Naive thymus-derived CD8-positive, alpha-beta T cell (primary cell): ENCODE results near the gene TRMT2B. TPM values are rescaled to one million over a fixed set of nuclear protein-coding genes. Genes with fewer than 3 reads are reported as not detected.

Experiments used
- ATAC-seq, 2 donors: fragments of 150-1000 bp; cut with Tn5 transposase in 1 of 2; sonication (Bioruptor Pico), chemical (Tn5 transposase) in 1 of 2; 1 replicate in 1 of 2; 2 replicates in 1 of 2; pipeline ENCODE4 v1.10.0; 2021; ENCODE audit warnings: mild to moderate bottlenecking in 2 of 2, moderate library complexity in 2 of 2
- POLR2A ChIA-PET: fragments of 350-600 bp; sonication (Branson Sonifier 250); formaldehyde crosslinking; loops from one replicate; lab custom pipeline; 2021; ENCODE audit warnings: antibody characterized with exemption; lab: Charles Lee
- DNase-seq, 10 donors: peaks; one replicate each; pipeline versions ENCODE4 v3.0.0 to v3.0.0-alpha.2; 2020 to 2022
- H3K27ac Mint-ChIP-seq, 10 donors: one replicate each; pipeline ENCODE4 v1.8.0; 2020 to 2022; ENCODE audit warnings: mild to moderate bottlenecking in 10 of 10, mixed read lengths in 10 of 10, moderate library complexity in 4 of 10, inconsistent platforms in 1 of 10
- H3K27me3 Mint-ChIP-seq, 5 donors: one replicate each; pipeline ENCODE4 v1.8.0; 2021 to 2022; ENCODE audit warnings: mixed read lengths in 5 of 5
- H3K36me3 Mint-ChIP-seq, 3 donors: one replicate each; pipeline ENCODE4 v1.8.0; 2020 to 2022; ENCODE audit warnings: mixed read lengths in 3 of 3, mild to moderate bottlenecking in 2 of 3, inconsistent platforms in 1 of 3
- H3K4me1 Mint-ChIP-seq, 4 donors: one replicate each; pipeline ENCODE4 v1.8.0; 2021 to 2022; ENCODE audit warnings: mixed read lengths in 4 of 4
- H3K4me3 Mint-ChIP-seq, 10 donors: one replicate each; pipeline ENCODE4 v1.8.0; 2020 to 2022; ENCODE audit warnings: mild to moderate bottlenecking in 10 of 10, mixed read lengths in 10 of 10, moderate library complexity in 6 of 10, inconsistent platforms in 1 of 10
- H3K9me3 Mint-ChIP-seq, 9 donors: one replicate each; pipeline ENCODE4 v1.8.0; 2020 to 2022; ENCODE audit warnings: mixed read lengths in 9 of 9, mild to moderate bottlenecking in 3 of 9, inconsistent platforms in 1 of 9, moderate library complexity in 1 of 9
- polyA plus RNA-seq, 3 donors: library from polyadenylated mRNA; unstranded; fragments of 300-500 nt; fragmentation: Illumina TruSeq; gene quantifications; one replicate each; pipeline ENCODE4 v1.2.3, GENCODE V29; 2021
- total RNA-seq, 8 experiments: library from RNA in 2 of 8; stranded (reverse) in 2 of 8; gene quantifications; one replicate each; pipeline ENCODE4 v1.2.3 and lab custom pipeline; 2021 to 2026

Gene TRMT2B
- total RNA-seq (10 to 100 TPM; 50.7 to 53.9 TPM), polyA plus RNA-seq (10 to 100 TPM; 42.0 to 49.1 (median 45.2) TPM), total RNA-seq (lab: John Stamatoyannopoulos, UW) (40.6 to 99.9 (median 79.7) reads per million in 6 experiments)

GRCh38 chrX:101051549-101052302 lies at the start of gene TRMT2B:
Gene TRMT2B, minus strand, starts transcription at chrX:101052111. Its CDS starts 9,822 bp downstream, at chrX:101042289.
- POLR2A ChIA-PET, result interaction anchor here (0.9 kb wide), 1 partner anchor 14 kb away, joined by 9 read pairs; no protein-coding TSS in a partner anchor
- Mint-ChIP-seq H3K27me3 (no peaks in the 10 kb centered on the region), H3K9me3 (no peaks in the 10 kb centered on the region), H3K4me3 (peak within 1 kb of the TSS; percentile 83 to 96 (median 90)), H3K27ac (peak within 1 kb of the TSS; percentile 92 to 99 (median 98)), H3K36me3 (peaks cover 4 to 16% (median 7%) of the 10 kb centered on the region in 3 donors), H3K4me1 (peaks cover 3 to 36% (median 32%) of the 10 kb centered on the region in 4 donors)
- ATAC-seq (peak; percentile 87), DNase-seq (peak; percentile 63 to 92 (median 76))

- no peaks in the 10 kb centered on the region for H3K9me3 Mint-ChIP-seq
- H3K27me3 Mint-ChIP-seq, result no peaks in the 10 kb centered on the region
- H3K27ac Mint-ChIP-seq, result peak within 1 kb of the TSS; percentile 85 to 98 (median 96)
- POLR2A ChIA-PET, result interaction anchor here (0.5 to 0.8 kb wide), 3 partner anchors 49 to 834 kb away, joined by 3 to 8 read pairs (median 6); partner anchors contain the start of gene ZMAT1
- peak; percentile 99 for ATAC-seq
- H3K36me3 Mint-ChIP-seq, result no peaks in the 10 kb centered on the region
- peak; percentile 80 to 96 (median 92) for DNase-seq
- peaks cover 3 to 14% (median 10%) of the 10 kb centered on the region in 4 donors for H3K4me1 Mint-ChIP-seq
- peak within 1 kb of the TSS; percentile 76 to 95 (median 90) for H3K4me3 Mint-ChIP-seq
Observed at GRCh38 chrX:101097546-101098453, 45.9 kb upstream of the TRMT2B start, which contains the start of gene CENPI. Gene CENPI, plus strand, starts transcription at chrX:101098204. Its CDS starts 2,867 bp downstream, at chrX:101101071.

- no peak overlapping the region for H3K4me3 Mint-ChIP-seq
- ATAC-seq (no peak), DNase-seq (no peak)
- POLR2A ChIA-PET, result no interaction called here
- H3K9me3 Mint-ChIP-seq, result peaks cover 0 to 2% (median 0%) of the 10 kb centered on the region in 9 donors
- no peaks in the 10 kb centered on the region for H3K4me1 Mint-ChIP-seq
- peak overlapping the region in 1 of 10 donors; percentile 23 for H3K27ac Mint-ChIP-seq
- no peaks in the 10 kb centered on the region for H3K36me3 Mint-ChIP-seq
- no peaks in the 10 kb centered on the region for H3K27me3 Mint-ChIP-seq
Observed at GRCh38 chrX:101091817-101092216, 39.9 kb upstream of the TRMT2B start.

- Mint-ChIP-seq H3K36me3 (no peaks in the 10 kb centered on the region), H3K4me3 (no peak overlapping the region), H3K27ac (no peak overlapping the region), H3K9me3 (no peaks in the 10 kb centered on the region), H3K27me3 (peaks cover 0 to 29% (median 11%) of the 10 kb centered on the region in 5 donors), H3K4me1 (peaks cover 4 to 12% (median 9%) of the 10 kb centered on the region in 4 donors)
- POLR2A ChIA-PET, result no interaction called here
- DNase-seq, result no peak
- no peak for ATAC-seq
Observed at GRCh38 chrX:101081231-101081630, 29.3 kb upstream of the TRMT2B start.

- no peak for DNase-seq
- Mint-ChIP-seq H3K4me3 (no peak overlapping the region), H3K27ac (no peak overlapping the region), H3K27me3 (peaks cover 0 to 31% (median 11%) of the 10 kb centered on the region in 5 donors), H3K36me3 (no peaks in the 10 kb centered on the region), H3K4me1 (peaks cover 4 to 12% (median 9%) of the 10 kb centered on the region in 4 donors), H3K9me3 (no peaks in the 10 kb centered on the region)
- no peak for ATAC-seq
- POLR2A ChIA-PET, result no interaction called here
Observed at GRCh38 chrX:101080326-101081124, 28.6 kb upstream of the TRMT2B start.

GRCh38 chrX:101079736-101080270 lies 27.9 kb upstream of the TRMT2B start:
- peaks cover 0 to 5% (median 0%) of the 10 kb centered on the region in 9 donors for H3K9me3 Mint-ChIP-seq
- H3K27me3 Mint-ChIP-seq, result peaks cover 0 to 31% (median 11%) of the 10 kb centered on the region in 5 donors
- POLR2A ChIA-PET, result no interaction called here
- H3K27ac Mint-ChIP-seq, result no peak overlapping the region
- no peaks in the 10 kb centered on the region for H3K36me3 Mint-ChIP-seq
- DNase-seq, result no peak
- H3K4me3 Mint-ChIP-seq, result no peak overlapping the region
- no peak for ATAC-seq
- H3K4me1 Mint-ChIP-seq, result peaks cover 4 to 12% (median 9%) of the 10 kb centered on the region in 4 donors

- POLR2A ChIA-PET, result no interaction called here
- Mint-ChIP-seq H3K27me3 (peaks cover 0 to 31% (median 11%) of the 10 kb centered on the region in 5 donors), H3K9me3 (peaks cover 0 to 8% (median 0%) of the 10 kb centered on the region in 9 donors), H3K36me3 (no peaks in the 10 kb centered on the region), H3K4me1 (peaks cover 4 to 12% (median 9%) of the 10 kb centered on the region in 4 donors), H3K4me3 (peak within 1 kb of the TSS in 9 of 10 donors; percentile 8 to 60 (median 43)), H3K27ac (peak within 1 kb of the TSS in 2 of 10 donors; percentile 20 to 29)
- ATAC-seq (peak in 1 of 2 donors; percentile 42), DNase-seq (no peak)
Observed at GRCh38 chrX:101078716-101079598, 27.0 kb upstream of the TRMT2B start, which contains the start of gene TMEM35A. Gene TMEM35A, plus strand, starts transcription at chrX:101078879. Its CDS starts 124 bp downstream, at chrX:101079003.

GRCh38 chrX:101071582-101071981 lies 19.7 kb upstream of the TRMT2B start:
- Mint-ChIP-seq H3K4me3 (no peak overlapping the region), H3K9me3 (peaks cover 0 to 8% (median 0%) of the 10 kb centered on the region in 9 donors), H3K27ac (no peak overlapping the region), H3K27me3 (peaks cover 0 to 2% (median 0%) of the 10 kb centered on the region in 5 donors), H3K4me1 (no peaks in the 10 kb centered on the region), H3K36me3 (no peaks in the 10 kb centered on the region)
- DNase-seq, result no peak
- no peak for ATAC-seq
- POLR2A ChIA-PET, result no interaction called here

GRCh38 chrX:101062176-101062575 lies 10.3 kb upstream of the TRMT2B start:
- H3K27me3 Mint-ChIP-seq, result peaks cover 0 to 2% (median 0%) of the 10 kb centered on the region in 5 donors
- H3K27ac Mint-ChIP-seq, result peak overlapping the region in 1 of 10 donors; percentile 48
- POLR2A ChIA-PET, result no interaction called here
- peaks cover 0 to under 1% (median 0%) of the 10 kb centered on the region in 9 donors for H3K9me3 Mint-ChIP-seq
- no peak overlapping the region for H3K4me3 Mint-ChIP-seq
- DNase-seq, result no peak
- H3K4me1 Mint-ChIP-seq, result peaks cover 0 to 1% (median under 1%) of the 10 kb centered on the region in 4 donors
- peaks cover 0 to 4% (median 0%) of the 10 kb centered on the region in 3 donors for H3K36me3 Mint-ChIP-seq
- ATAC-seq, result no peak

- no peak overlapping the region for H3K4me3 Mint-ChIP-seq
- peaks cover 0 to 4% (median 0%) of the 10 kb centered on the region in 3 donors for H3K36me3 Mint-ChIP-seq
- H3K4me1 Mint-ChIP-seq, result peaks cover 0 to 8% (median under 1%) of the 10 kb centered on the region in 4 donors
- DNase-seq (no peak), ATAC-seq (no peak)
- POLR2A ChIA-PET, result no interaction called here
- peak overlapping the region in 1 of 10 donors; percentile 43 for H3K27ac Mint-ChIP-seq
- H3K27me3 Mint-ChIP-seq, result no peaks in the 10 kb centered on the region
- peaks cover 0 to 2% (median 0%) of the 10 kb centered on the region in 9 donors for H3K9me3 Mint-ChIP-seq
Observed at GRCh38 chrX:101057093-101057714, 5.3 kb upstream of the TRMT2B start.
